IPS DF 4.7 (cell line): ENCODE measurements around the gene ELAVL1.
A peak's percentile ranks its signal among the peaks of the same experiment; 100 is the strongest.
"Not testable (repeated sequence)": the region's sequence is repeated elsewhere in the genome, so short reads cannot be mapped to it uniquely, and the experiment has no call there.

ENCODE experiments used
- DNase-seq: peaks from one replicate; pipeline ENCODE4 v3.0.0-alpha.2; 2013; ENCODE audit warnings: low spot score; ENCODE audit errors: extremely low read depth

The ELAVL1 gene

DNA sequence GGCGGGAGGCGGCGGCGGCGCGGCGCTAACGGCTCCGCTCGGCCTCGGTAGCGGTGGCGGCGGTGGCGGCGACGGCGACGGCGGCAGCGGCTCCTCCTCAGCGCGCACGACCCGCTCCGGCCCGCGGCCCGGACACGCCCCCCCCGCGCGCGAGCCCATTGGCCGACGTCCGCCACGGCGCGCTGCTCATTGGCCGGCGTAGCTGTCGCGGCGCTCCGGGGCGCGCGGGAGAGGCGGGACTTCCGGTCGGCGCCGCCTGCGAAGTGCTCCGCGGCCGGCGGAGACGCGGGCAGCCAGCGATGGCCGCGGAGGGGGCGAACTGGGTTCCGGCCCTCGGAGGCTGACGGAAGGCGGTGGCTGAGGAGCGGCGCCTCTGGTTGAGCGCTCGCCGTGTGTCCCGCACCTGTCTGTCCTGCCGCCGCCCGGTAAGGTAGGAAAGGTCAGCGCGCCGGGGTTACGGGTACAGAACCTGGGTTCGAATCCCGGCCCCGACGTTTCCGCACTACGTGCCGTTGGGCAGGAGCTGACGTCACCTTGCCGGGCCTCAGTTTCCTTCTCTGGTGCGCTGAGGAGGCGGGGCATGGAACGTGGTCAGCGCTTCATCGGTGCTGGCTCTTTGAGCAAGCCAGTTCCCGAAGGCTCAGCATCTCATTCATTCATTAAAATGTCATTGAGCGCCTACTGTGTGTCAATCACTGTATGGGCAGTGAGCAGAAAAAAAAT is at the start of gene ELAVL1:
ELAVL1 (minus strand) TSS at position 108 of the 723 bp plus-strand sequence. CDS start 13,826 bp downstream, outside the sequence.
- no peak for DNase-seq

DNA sequence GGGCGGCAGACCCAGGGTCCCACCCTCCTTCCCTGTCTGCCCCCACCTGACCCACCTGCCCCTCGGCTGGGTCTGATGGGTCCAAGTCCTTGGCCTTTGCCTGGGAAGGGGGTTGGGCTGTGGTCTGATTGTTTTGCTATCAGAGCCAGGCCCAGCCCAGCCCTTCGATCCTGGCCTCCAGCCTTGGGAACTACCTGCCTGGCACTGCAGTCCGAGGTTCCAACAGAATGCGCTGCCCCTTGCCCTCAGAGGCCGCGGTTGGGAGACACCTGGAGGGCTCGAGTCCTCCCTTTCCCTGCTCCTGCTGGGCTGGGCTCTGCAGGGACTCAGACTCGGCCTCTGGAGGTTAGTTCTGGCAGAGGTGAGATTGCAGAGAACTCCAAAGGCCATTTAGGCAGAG is 48.7 kb upstream of the ELAVL1 start:
- DNase-seq, result no peak

DNA sequence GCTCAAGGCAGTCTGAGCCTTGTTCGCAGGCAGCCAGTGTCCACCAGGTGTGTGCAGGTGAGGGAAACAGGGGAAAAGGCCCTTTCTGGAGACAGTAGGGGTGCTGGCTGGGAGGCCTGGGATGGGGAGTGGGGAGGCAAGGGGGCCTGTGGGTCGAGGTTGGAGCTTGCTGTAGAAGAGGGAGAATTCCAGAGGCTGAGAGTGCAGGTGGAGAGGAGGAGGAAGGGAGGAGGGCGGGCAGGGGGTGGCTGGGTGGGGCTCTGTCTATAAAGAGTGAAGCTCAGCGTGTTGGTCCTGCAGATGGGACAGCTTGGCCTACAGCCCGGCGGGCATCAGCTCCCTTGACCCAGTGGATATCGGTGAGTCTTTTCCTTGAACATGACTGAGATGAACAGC is 47.0 kb upstream of the ELAVL1 start, which contains the start of gene CCL25:
CCL25 (plus strand) TSS at position 297 of the 396 bp plus-strand sequence. CDS start 290 bp downstream, outside the sequence.
- DNase-seq, result no peak

DNA sequence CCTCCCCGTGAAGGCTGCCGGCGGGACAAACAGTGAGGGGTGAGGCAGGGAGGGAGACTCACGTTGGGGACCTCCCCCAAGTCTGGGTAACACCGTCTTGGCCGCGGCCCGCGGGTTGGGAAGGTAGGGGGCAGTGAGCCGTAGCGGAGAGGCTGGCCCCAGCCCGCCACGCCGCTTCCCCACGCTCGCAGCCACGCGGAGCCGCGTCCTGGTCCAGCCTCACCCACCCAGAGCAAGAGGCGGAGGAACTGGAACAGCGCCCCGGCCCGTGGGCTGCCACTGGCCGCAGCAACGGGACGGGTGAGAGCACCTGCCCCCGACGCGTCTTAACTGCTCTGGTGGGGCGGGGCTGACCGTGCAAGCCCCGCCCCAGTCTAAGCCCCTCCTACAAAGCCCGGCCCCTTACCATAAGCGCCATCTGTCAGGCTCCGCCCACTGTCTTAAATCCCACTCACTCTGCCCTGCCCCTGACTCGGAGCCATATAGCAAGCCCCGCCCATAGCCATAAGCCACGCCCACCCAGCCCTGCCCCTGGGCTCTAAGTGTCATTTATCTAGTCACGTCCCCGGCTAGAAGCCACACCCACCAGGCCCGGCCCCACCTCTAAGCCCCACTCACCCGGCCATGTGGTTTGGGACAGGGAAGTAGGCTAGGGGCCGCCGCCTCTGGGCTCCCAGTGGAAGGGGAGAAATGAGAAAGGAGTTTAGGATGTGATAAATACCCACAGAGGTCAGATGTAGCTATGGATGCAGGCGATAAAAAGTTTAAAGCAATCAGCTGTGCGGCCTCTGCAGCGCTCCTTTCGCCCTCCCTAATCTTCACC is 45.0 kb upstream of the ELAVL1 start:
- DNase-seq, result peak; percentile 93

DNA sequence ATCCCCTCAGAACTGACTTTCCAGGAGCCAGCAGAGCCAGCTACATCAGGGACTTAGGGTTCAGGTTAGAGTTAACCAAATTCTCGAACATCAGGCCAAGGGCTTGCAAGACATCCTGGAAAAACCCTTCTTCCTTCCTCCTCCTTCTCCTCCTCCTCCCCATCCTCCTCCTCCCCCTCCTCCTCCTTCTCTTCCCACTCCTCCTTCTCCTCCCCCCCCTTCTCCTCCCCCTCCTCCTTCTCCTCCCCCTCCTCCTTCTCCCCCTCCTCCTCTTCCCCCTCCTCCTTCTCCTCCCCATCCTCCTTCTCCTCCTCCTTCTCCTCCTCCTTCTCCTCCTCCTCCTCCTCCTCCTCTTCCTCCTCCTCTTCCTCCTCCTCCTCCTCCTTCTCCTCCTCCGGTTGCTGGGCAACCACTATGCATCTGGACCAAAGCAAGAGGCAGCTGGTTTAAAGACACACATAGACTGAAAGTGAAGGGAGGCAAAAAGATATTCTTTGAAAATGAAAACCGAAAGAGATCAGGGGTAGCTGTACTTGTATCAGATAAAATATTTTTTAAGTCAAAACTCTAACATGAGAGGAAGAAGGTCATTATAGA is 41.2 kb upstream of the ELAVL1 start:
- no peak for DNase-seq

DNA sequence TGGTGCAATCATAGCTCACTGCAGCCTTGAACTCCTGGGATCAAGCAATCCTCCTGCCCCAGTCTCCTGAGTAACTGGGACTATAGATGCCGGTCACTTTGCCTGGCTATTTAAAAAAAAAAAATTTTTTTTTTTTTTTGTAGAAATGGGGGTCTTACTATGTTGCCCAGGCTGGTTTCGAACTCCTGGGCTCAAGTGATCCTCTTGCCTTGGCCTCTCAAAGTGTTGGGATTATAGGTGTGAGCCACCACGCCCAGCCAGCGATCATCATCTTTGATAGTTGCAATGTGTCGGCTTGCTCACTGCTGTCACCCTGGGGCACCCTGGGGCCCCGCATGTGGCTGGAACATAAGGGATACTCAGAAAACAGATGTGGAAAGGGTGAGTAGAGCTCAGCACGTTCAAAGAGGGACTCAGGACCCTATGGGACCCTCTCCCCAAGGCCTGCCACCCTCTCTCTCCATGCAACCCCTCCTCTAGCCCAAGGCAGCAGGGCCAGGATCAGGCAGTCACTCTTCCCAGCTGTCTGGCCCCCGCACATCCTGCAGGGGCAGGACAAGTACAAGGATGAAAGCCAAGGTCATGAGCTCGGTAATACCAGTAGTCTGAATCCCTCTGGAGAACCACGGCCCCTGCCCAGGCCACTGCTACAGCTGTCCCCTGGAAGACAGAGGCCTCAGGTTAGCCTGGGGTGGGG is 40.6 kb upstream of the ELAVL1 start:
- no peak for DNase-seq

DNA sequence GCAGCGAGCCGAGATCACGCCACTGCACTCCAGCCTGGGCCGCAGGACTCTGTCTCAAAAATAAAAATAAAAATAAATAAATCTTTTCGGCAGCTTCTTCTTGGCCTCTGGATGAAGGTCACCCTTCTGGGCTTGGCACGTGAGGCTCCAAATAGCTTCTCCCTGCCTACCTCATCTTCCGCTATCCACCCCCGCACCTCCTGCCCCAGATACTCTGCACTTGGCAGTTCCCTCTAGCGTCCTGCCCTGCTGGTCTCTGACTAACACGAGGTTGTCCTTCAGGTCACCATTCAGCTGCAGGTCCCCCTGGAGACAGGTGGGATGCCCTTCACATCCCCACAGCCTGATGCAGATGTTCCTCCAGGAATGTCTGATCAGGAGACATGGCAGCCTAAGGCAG is 38.6 kb upstream of the ELAVL1 start:
- DNase-seq, result no peak

DNA sequence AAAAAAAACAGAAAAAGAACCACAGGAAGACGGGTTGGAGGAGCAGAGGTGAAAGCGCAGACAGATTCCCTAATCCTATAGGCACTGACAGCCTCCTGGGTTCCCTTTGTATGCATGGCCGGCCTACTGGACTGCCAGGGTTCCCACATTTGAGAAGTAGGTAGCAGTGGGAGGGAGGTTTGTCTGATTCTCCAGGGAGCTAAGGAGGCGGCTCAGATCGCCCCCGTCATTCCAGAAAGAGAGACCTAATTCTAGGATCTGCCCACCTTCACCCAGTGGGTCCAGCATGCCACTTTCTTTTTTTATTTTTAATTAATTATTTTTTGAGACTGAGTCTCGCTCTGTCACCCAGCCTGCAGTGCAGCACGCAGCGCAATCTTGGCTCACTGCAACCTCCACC is 37.5 kb upstream of the ELAVL1 start:
- no peak for DNase-seq

DNA sequence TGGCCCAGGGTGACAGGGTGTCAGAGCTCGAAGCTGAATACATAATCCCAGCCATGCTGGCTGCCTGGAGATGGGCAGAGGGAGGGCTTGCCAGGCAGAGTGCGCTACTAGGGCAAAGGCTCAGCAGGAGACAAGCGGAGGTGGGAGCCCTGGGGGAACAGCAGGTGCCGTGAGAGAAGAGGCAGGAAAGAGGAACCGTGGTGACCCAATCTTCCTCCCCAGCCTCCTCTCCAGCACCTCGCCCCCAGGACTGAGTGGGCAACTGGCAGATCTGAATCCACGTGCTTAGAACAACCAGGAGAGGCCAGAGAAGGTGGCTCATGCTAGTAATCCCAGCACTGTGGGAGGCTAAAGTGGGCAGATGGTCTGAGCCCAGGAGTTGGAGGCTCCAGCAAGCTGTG is 36.1 kb upstream of the ELAVL1 start:
- no peak for DNase-seq

DNA sequence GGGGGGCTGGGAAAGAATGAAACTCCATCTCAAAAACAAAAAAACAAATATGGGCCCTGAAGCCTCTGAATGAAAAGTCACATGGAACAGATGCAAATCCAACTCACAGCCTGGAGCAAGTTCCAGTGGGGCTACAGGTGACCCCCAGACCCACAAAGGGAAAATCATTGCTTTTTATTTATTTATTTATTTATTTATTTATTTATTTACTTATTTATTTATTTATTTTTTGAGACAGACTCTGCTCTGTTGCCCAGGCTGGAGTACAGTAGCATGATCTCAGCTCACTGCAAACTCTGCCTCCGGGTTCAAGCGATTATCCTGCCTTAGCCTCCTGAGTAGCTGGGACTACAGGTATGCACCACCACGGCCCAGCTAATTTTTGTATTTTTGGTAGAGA is 33.8 kb upstream of the ELAVL1 start:
- DNase-seq, result no peak

DNA sequence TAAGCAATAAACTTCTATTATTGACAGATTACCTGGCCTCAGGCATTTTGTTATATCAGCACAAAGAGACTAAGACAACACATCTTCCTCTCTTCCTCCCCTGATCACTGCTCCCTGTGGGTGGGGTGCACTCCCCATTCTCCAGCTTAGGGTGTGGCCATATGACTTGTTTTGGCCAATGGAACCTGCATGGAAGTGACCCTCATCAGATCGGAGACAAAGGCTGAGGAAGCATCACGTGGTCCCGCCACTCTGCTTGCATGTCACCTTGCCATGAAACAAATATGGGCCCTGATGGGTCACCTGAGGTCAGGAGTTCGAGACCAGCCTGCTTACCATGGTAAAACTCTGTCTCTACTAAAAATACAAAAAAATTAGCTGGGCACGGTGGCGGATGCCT is 33.4 kb upstream of the ELAVL1 start:
- no peak for DNase-seq

DNA sequence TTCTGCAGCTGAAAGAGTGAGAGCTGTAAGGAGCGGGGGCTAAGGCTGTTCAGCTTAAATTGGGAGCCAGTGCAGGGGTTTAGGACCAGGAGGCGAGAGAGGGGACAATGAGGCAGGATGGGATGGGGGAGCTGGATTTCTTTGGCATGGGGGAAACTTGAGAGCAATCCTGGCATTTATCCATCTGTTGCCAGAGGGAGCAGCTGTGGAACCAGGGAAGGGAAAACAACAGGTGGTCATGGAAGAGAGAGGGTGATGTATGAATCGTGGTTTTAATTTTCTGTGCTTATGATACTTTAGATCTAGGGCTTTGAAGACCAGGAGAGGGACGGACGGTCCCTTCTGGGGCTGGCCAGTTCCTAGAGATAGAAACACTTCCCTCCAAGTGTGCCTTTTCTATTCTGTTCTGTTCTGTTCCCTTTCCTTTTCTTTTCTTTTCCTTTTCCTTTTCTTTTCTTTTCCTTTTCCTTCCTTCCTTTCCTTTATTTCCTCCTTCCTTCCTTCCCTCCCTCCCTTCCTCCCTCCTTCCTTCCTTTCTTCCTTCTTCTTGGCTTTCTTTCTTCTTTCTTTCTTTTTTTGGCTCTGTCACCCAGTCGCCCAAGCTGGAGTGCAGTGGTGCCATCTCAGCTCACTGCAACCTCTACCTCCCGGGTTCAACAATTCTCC is 31.1 kb upstream of the ELAVL1 start:
- no peak for DNase-seq

DNA sequence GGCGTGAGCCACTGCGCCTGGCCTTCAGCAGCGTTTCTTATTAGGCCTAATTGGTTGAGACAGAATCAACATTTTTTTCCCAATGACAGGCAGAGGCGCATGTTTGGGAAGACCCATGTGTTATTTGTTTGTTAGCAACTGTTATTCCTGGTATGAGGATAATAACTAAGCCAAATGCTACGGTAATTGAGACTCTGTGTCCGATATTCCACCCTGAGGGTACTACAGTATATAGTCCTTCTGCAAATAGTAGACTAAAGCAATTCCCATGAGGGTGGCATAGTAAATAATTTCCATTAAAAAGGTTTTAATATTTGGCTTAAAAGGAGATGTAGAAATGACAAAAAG is 28.7 kb upstream of the ELAVL1 start:
- no peak for DNase-seq

DNA sequence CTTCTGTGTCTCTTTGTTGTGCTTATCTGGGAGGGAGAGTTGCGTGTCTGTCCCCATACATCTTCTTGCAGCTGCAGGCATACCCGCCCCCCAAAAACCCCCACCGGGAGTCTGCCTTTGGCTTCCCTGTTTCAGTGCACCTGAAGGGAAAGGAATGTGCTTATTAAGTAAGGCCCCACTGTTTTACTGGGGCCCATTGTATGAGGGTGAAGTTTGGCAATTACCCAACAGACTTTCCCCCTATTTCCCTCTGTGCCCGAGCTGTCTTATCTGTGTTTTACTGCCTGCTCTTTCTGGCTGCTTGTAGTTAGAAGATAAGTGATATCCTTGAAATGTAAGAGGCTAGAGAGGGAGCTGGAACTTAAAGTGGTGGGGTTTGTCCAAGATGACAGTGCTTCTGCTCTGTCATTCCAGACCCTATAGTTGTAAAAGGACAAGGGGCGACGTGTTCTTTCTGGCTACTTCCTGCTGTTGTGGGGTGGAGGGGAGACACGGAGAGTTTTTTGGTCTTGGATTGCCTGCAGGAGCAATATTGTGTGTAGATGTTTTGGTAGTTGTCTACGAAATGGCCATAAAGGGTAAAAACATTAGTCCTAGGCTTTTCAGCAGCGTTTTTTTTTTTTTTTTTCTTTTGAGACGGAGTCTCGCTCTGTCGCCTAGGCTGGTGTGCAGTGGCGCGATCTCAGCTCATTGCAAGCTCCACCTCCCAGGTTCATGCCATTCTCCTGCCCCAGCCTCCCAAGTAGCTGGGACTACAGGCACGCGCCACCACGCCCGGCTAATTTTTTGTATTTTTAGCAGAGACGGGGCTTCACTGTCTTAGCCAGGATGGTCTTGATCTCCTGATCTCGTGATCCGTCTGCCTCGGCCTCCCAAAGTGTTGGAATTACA is 28.1 kb upstream of the ELAVL1 start:
- not testable (repeated sequence) for DNase-seq

DNA sequence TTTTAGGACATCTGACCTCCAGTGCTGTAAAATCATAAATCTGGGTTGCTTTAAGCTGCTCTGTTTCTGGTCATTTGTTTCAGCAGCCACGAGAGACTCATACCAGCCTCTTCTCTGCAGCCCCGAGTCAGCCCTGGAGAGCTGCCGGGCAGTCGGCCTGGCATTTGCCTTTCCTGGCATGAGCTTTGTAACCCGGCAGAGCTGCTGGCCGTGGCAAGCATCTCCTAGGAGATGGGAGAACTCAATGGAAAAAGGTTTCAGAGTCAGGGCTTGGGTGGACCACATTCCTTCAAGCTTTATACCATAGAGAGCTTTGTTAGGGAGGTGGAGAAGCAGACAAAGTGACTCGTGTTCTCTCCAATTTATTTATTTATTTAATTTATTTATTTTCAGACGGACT is 25.5 kb upstream of the ELAVL1 start:
- no peak for DNase-seq

DNA sequence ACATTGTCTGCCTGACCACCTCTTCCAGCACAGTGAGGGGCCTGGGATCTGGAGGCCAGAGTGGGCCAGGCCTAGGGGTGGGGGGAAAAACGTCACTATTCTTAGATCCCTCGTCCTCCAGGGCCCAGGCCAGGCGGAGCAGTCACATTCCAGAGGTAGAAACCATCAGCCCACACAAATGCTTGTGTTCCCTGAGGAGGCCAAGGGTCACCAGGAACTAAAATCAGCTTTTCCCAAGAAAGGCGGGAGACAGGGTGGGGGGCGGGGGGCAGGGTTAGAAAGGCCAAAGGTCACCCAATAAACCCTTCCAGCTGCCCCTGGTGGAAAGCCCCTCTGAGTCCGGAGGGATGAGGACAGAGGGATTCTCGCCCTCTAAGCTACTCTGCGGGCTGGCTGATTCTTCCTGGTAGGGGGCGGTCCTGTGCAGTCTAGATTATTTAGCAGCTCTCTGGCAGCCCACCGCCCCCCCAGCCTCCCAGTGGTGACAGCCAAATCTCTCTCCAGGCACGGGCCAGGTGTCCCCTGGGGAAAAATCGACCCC is 23.6 kb upstream of the ELAVL1 start:
- no peak for DNase-seq

DNA sequence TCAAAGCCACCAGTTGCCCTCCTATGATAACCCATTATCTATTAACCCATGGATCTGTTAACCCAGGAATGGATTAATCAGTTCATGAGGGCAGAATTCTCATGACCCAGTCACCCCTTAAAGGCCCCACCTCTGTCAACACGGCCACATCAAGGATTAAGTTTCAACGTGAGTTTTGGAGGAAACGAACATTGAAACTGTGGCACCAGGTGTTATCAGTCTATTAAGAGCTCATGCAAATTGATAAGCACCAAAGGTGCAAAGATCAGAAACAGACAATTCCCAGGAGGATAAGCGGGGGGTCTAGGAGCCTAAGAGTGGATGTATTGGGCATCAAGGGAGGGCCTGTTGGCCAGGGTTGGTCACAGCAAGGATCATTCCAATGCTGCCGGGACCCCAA is 19.9 kb upstream of the ELAVL1 start:
- no peak for DNase-seq

DNA sequence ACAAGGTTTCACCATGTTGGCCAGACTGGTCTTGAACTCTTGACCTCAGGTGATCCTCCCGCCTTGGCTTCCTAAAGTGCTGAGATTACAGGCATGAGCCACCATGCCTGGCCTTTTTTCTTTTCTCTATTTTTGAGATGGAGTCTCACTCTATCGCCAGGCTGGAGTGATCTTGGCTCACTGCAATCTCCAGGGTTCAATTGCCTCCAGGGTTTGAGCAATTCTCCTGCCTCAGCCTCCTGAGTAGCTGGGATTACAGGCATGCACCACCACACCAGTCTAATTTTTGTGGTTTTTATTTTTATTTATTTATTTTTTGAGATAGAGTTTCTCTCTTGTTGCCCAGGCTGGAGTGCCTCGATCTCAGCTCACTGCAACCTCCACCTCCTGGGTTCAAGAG is 18.8 kb upstream of the ELAVL1 start:
- not testable (repeated sequence) for DNase-seq

DNA sequence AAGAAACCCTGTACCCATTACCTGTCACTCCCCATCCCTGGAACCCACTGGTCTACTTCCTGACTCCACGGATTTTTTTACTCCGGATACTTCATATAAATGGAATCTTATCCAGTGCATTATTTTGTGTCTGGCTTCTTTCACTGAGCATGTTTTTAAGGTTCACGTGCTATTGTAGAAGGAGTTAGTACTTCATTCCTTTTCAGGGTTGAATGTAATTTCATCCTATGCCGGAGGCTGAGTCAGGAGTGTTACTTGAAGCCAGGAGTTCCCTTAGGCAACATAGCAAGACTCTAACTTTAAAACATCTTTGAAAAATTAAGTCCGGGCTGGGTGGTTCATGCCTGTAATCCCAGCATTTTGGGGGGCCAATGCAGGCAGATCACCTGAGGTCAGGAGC is 17.9 kb upstream of the ELAVL1 start:
- DNase-seq, result no peak

DNA sequence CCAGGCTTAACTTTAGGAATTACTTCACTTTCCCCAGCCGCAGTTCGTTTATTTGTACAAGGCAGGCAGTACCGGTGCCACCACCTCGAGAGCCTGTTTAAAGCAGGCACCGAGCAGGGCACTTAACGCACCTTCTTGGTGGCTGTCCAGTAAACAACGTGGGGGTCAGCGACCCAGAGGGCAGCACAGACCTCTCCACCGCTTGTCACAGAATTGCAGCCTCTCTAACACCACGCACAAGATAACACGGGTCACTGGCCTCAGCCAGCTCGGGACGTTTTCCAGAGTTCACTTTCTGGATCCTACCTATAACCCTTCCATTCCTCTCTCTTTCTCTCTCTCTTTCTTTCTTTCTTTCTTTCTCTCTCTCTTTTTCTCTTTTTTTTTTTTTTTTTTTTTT is 16.8 kb upstream of the ELAVL1 start:
- no peak for DNase-seq
